ENCODE results near the gene ZMIZ1. TPM values are rescaled to one million over a fixed set of nuclear protein-coding genes. Genes with fewer than 3 reads are reported as not detected.
"Not testable (repeated sequence)": the region's sequence is repeated elsewhere in the genome, so short reads cannot be mapped to it uniquely, and the experiment has no call there.

The ZMIZ1 gene
- polyA plus RNA-seq, 1 experiment: 13.0 TPM

DNA sequence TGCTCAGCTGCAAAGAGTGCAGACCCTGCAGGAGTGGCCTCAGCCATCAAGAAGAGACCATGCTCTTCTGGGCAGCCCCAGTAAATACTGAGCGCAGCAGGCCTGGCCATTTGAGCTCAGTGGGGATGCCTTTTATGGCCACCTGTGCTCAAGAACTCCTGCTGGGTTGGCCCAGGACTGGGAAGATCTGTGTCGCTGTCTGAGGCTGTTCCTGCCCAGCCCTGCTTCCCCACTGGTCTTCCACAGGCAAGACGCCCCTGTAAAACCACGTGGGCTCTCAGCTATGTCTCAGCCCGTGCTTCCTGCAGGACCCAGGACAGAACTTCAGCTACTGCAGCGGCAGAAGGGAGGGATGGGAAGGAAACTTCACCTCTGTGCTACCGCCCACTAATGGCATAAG, 268.0 kb downstream of the ZMIZ1 start:
- no peak overlapping the region for H3K4me3 ChIP-seq (ENCODE audit: low read depth, low read length)
- TF ChIP-seq, protein P1, sequence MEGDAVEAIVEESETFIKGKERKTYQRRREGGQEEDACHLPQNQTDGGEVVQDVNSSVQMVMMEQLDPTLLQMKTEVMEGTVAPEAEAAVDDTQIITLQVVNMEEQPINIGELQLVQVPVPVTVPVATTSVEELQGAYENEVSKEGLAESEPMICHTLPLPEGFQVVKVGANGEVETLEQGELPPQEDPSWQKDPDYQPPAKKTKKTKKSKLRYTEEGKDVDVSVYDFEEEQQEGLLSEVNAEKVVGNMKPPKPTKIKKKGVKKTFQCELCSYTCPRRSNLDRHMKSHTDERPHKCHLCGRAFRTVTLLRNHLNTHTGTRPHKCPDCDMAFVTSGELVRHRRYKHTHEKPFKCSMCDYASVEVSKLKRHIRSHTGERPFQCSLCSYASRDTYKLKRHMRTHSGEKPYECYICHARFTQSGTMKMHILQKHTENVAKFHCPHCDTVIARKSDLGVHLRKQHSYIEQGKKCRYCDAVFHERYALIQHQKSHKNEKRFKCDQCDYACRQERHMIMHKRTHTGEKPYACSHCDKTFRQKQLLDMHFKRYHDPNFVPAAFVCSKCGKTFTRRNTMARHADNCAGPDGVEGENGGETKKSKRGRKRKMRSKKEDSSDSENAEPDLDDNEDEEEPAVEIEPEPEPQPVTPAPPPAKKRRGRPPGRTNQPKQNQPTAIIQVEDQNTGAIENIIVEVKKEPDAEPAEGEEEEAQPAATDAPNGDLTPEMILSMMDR (IDR thresholded peaks at IDR 0.05; ENCODE audit: insufficient read depth, low read depth, low read length): no peak
- ChIA-PET CTCF (interaction anchor here (0.6 kb wide), 1 partner anchor 1484 kb away, joined by 3 read pairs; no protein-coding TSS in a partner anchor), POLR2A (no interaction called here)
- H3K27me3 ChIP-seq (ENCODE audit: control insufficient read depth, insufficient read depth, low read length): no peaks in the 10 kb centered on the region
- no peaks in the 10 kb centered on the region for H3K36me3 ChIP-seq (ENCODE audit: control insufficient read depth, insufficient read depth, low read length)
- no peak for DNase-seq (ENCODE audit: low read depth)

DNA sequence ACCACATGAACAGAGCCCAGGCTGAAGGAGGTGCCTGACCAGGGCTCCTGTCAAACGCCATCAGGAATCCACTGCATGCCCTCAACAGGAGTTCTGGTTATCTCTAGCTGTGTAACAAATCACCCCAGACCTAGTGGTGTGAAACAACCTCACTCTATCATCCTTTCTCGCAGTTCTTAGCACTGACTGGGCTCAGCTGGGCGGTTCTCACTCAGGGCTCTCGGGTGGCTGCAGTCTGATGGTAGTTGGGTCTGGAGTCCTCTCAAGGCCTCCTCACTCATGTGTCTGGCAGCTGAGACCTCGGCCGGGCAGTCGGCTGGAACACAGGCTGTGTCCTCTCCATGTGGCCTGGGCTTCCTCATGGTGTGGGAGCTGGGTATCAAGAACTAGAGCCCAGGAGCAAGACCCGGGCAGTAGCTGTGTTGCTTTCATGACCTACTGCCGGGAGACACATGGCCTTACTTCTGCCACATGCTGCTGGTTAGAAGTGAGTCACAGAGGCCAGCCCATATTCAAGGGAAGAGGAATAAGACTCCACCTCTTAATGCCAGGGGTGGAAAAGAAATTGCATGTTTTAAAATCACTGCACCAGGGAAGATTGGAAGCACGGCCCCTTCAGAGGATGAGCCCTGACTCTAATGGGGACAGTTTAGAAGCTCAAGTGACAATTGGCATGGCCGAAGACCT, 269.2 kb downstream of the ZMIZ1 start:
- H3K36me3 ChIP-seq (ENCODE audit: control insufficient read depth, insufficient read depth, low read length); H3K4me3 ChIP-seq (ENCODE audit: low read depth, low read length); CTCF ChIA-PET; H3K27me3 ChIP-seq (ENCODE audit: control insufficient read depth, insufficient read depth, low read length); DNase-seq (ENCODE audit: low read depth); POLR2A ChIA-PET: not testable (repeated sequence)

DNA sequence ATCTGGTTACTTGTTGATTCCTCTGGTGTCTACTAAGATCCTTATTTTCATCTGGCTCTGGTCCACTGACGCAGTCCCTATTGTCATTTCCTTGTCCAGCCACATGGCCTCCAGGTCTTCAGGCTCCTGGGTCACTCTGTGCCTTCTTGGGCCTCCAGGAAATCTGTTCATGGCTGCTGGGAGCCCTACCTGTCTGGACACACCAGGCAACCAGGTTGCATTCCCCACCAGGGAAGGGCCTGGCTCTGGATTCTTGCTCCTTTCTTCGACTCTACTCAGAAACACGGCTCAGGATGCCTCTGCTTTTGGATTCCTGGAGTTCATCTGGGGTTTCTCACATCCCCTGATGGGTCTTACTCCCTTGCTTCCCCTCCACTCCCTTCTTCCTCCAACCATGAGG, 270.5 kb downstream of the ZMIZ1 start:
- DNase-seq (ENCODE audit: low read depth): no peak
- CTCF ChIA-PET: no interaction called here

DNA sequence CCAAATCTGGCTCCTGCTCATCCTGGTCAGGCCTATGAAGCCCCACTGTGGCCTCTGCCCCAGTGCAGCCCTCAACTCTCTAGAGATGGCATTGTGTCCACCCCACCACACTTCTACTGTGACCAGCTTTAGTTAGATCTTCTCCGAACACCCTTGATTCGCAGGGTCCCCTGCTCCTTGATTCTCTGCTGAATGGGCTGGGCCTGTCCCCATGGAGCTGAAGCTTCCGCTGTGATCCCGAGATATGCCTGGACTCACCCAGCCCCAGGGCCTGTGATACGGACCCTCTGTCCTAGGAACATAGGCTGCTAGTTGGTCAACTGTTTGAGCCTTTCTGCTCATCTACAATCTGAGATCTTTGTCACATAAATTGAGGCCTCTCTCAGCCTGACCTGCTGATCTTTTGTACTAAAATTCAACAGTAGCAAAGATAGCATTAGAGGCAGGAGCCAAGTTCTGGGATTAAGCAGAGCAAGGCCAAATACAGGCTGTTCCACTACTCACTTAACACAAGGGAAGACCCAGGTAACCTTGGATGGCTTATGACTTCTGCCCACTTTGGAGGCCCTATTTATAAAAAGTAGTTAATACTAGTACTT, 272.0 kb downstream of the ZMIZ1 start:
- TF ChIP-seq, protein P1 (IDR thresholded peaks at IDR 0.05; ENCODE audit: insufficient read depth, low read depth, low read length): no peak
- Histone ChIP-seq H3K27me3 (ENCODE audit: control insufficient read depth, insufficient read depth, low read length) (no peaks in the 10 kb centered on the region), H3K36me3 (ENCODE audit: control insufficient read depth, insufficient read depth, low read length) (no peaks in the 10 kb centered on the region), H3K4me3 (ENCODE audit: low read depth, low read length) (no peak overlapping the region)
- ChIA-PET POLR2A (no interaction called here), CTCF (no interaction called here)
- no peak for DNase-seq (ENCODE audit: low read depth)

More for the DNA sequence above, 270.5 kb downstream of the ZMIZ1 start:
- Histone ChIP-seq H3K36me3 (ENCODE audit: control insufficient read depth, insufficient read depth, low read length) (no peaks in the 10 kb centered on the region), H3K4me3 (ENCODE audit: low read depth, low read length) (no peak overlapping the region), H3K27me3 (ENCODE audit: control insufficient read depth, insufficient read depth, low read length) (no peaks in the 10 kb centered on the region)
- POLR2A ChIA-PET: no interaction called here
- TF ChIP-seq, protein P1 (IDR thresholded peaks at IDR 0.05; ENCODE audit: insufficient read depth, low read depth, low read length): no peak

DNA sequence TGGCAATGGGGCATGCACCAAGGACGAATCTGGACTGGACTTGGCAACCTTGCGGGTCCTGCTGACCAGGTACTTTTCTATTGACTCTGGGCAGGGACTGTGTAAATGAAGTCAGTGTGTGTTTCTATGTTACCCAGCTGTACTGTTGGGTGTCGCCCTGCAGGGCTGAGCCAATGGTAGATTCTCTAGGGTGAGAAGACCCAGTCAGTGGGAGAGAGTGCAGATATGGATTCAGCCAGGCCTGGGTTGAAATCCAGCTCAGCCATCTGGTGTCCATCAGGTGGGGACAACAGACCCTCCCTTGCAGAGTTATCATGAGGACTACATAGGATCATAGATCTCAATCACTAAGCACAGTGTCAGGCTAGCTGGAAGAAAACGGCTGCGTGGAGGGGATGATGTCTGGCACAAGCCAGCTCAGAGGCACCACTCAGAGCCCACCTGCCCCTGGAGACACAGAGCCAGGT, 273.6 kb downstream of the ZMIZ1 start:
- POLR2A ChIA-PET: no interaction called here
- CTCF ChIA-PET: no interaction called here
- H3K27me3 ChIP-seq (ENCODE audit: control insufficient read depth, insufficient read depth, low read length): no peaks in the 10 kb centered on the region
- no peaks in the 10 kb centered on the region for H3K36me3 ChIP-seq (ENCODE audit: control insufficient read depth, insufficient read depth, low read length)
- TF ChIP-seq, protein P1 (IDR thresholded peaks at IDR 0.05; ENCODE audit: insufficient read depth, low read depth, low read length): no peak
- no peak for DNase-seq (ENCODE audit: low read depth)
- no peak overlapping the region for H3K4me3 ChIP-seq (ENCODE audit: low read depth, low read length)
